ENCODE data around the gene GMDS. TPM values are rescaled to one million over a fixed set of nuclear protein-coding genes. Genes with fewer than 3 reads are reported as not detected.

Gene GMDS
- total and polyA plus RNA-seq, 2 experiments from 2014 or later, result 30.1 to 36.5 TPM

DNA sequence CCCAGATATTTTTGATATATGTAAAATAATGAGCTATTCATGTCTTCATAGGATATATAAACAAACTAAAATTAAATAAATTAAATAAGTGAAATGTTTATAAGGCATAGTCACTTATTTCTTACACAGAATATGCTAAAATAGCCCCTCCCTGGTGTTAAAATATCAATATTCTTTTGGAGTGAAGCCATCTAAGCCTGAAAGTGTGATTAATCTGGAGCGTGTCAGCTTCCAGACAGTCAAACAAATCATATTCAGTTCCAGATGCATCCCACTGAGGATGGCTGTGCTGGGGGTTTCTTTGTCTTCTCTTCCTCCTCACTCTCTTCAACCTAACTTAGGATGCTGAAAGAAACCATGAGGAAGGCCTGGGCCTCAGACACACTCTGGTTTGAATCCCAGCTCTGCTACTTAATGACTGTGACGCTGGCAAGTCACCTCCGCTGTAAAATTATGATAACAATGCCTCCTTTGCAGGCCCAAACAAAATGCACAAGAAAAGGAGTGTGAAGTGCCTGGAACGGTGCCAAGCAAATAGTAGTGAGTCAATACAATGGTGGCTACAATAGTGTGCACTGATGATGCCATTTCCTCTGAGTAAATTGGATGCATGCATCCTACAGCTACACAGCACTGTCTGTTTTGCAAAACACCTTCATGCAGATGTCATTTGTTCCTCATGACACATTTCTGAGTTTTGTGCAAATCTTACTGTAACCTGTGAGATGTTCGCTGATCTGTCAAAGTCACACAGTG is 474.3 kb downstream of the GMDS start:
- Histone ChIP-seq H3K79me2 (replicated peaks; ENCODE audit: insufficient read depth) (no peaks in the 10 kb centered on the region), H3K4me3 (no peak overlapping the region), H3K27ac (ENCODE audit: low read depth) (no peak overlapping the region), H4K20me1 (replicated peaks; ENCODE audit: insufficient read depth) (no peaks in the 10 kb centered on the region), H3K4me2 (no peak overlapping the region), H3K4me1 (ENCODE audit: insufficient read depth) (peaks cover 4% of the 10 kb centered on the region; the same call in 1 of the 2 replicates), H3K9me2 (ENCODE audit: insufficient read depth) (no peaks in the 10 kb centered on the region), H2AFZ (no peak overlapping the region), H3F3A (replicated peaks; ENCODE audit: low read depth) (no peaks in the 10 kb centered on the region), H3K36me3 (ENCODE audit: insufficient read depth) (no peaks in the 10 kb centered on the region), H3K27me3 (ENCODE audit: insufficient read depth) (no peaks in the 10 kb centered on the region)
- DNase-seq (ENCODE audit: low spot score) (no peak), ATAC-seq (no peak)
- Mint-ChIP-seq H3K4me3 (no peak overlapping the region), H3K9me3 (no peaks in the 10 kb centered on the region), H3K36me3 (ENCODE audit: low read depth) (no peaks in the 10 kb centered on the region), H3K27ac (no peak overlapping the region), H3K27me3 (ENCODE audit: insufficient read depth, low read depth, poor library complexity) (no peaks in the 10 kb centered on the region), H3K4me1 (peaks cover 3% of the 10 kb centered on the region; the same call in 1 of the 3 replicates)
- no peak for TF ChIP-seq EZH2phosphoT487 (IDR thresholded peaks at IDR 0.05; ENCODE audit: unreplicated experiment)
- TF ChIP-seq, protein P1, sequence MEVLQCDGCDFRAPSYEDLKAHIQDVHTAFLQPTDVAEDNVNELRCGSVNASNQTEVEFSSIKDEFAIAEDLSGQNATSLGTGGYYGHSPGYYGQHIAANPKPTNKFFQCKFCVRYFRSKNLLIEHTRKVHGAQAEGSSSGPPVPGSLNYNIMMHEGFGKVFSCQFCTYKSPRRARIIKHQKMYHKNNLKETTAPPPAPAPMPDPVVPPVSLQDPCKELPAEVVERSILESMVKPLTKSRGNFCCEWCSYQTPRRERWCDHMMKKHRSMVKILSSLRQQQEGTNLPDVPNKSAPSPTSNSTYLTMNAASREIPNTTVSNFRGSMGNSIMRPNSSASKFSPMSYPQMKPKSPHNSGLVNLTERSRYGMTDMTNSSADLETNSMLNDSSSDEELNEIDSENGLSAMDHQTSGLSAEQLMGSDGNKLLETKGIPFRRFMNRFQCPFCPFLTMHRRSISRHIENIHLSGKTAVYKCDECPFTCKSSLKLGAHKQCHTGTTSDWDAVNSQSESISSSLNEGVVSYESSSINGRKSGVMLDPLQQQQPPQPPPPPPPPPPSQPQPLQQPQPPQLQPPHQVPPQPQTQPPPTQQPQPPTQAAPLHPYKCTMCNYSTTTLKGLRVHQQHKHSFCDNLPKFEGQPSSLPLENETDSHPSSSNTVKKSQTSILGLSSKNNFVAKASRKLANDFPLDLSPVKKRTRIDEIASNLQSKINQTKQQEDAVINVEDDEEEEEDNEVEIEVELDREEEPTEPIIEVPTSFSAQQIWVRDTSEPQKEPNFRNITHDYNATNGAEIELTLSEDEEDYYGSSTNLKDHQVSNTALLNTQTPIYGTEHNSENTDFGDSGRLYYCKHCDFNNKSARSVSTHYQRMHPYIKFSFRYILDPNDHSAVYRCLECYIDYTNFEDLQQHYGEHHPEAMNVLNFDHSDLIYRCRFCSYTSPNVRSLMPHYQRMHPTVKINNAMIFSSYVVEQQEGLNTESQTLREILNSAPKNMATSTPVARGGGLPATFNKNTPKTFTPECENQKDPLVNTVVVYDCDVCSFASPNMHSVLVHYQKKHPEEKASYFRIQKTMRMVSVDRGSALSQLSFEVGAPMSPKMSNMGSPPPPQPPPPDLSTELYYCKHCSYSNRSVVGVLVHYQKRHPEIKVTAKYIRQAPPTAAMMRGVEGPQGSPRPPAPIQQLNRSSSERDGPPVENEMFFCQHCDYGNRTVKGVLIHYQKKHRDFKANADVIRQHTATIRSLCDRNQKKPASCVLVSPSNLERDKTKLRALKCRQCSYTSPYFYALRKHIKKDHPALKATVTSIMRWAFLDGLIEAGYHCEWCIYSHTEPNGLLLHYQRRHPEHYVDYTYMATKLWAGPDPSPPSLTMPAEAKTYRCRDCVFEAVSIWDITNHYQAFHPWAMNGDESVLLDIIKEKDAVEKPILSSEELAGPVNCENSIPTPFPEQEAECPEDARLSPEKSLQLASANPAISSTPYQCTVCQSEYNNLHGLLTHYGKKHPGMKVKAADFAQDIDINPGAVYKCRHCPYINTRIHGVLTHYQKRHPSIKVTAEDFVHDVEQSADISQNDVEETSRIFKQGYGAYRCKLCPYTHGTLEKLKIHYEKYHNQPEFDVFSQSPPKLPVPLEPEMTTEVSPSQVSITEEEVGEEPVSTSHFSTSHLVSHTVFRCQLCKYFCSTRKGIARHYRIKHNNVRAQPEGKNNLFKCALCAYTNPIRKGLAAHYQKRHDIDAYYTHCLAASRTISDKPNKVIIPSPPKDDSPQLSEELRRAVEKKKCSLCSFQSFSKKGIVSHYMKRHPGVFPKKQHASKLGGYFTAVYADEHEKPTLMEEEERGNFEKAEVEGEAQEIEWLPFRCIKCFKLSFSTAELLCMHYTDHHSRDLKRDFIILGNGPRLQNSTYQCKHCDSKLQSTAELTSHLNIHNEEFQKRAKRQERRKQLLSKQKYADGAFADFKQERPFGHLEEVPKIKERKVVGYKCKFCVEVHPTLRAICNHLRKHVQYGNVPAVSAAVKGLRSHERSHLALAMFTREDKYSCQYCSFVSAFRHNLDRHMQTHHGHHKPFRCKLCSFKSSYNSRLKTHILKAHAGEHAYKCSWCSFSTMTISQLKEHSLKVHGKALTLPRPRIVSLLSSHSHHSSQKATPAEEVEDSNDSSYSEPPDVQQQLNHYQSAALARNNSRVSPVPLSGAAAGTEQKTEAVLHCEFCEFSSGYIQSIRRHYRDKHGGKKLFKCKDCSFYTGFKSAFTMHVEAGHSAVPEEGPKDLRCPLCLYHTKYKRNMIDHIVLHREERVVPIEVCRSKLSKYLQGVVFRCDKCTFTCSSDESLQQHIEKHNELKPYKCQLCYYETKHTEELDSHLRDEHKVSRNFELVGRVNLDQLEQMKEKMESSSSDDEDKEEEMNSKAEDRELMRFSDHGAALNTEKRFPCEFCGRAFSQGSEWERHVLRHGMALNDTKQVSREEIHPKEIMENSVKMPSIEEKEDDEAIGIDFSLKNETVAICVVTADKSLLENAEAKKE (CRISPR knock-in tag; IDR thresholded peaks at IDR 0.05), result no peak
- TF ChIP-seq STAT1 (IDR thresholded peaks at IDR 0.05; ENCODE audit: unreplicated experiment), result no peak
- TF ChIP-seq JUNB (IDR thresholded peaks at IDR 0.05; ENCODE audit: unreplicated experiment), result no peak
- TF ChIP-seq, protein P2, sequence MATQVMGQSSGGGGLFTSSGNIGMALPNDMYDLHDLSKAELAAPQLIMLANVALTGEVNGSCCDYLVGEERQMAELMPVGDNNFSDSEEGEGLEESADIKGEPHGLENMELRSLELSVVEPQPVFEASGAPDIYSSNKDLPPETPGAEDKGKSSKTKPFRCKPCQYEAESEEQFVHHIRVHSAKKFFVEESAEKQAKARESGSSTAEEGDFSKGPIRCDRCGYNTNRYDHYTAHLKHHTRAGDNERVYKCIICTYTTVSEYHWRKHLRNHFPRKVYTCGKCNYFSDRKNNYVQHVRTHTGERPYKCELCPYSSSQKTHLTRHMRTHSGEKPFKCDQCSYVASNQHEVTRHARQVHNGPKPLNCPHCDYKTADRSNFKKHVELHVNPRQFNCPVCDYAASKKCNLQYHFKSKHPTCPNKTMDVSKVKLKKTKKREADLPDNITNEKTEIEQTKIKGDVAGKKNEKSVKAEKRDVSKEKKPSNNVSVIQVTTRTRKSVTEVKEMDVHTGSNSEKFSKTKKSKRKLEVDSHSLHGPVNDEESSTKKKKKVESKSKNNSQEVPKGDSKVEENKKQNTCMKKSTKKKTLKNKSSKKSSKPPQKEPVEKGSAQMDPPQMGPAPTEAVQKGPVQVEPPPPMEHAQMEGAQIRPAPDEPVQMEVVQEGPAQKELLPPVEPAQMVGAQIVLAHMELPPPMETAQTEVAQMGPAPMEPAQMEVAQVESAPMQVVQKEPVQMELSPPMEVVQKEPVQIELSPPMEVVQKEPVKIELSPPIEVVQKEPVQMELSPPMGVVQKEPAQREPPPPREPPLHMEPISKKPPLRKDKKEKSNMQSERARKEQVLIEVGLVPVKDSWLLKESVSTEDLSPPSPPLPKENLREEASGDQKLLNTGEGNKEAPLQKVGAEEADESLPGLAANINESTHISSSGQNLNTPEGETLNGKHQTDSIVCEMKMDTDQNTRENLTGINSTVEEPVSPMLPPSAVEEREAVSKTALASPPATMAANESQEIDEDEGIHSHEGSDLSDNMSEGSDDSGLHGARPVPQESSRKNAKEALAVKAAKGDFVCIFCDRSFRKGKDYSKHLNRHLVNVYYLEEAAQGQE (IDR thresholded peaks at IDR 0.05; ENCODE audit: unreplicated experiment), result no peak
- no peak for TF ChIP-seq EZH2 (IDR thresholded peaks at IDR 0.05; ENCODE audit: low read depth, unreplicated experiment)
- TF ChIP-seq, protein P3, sequence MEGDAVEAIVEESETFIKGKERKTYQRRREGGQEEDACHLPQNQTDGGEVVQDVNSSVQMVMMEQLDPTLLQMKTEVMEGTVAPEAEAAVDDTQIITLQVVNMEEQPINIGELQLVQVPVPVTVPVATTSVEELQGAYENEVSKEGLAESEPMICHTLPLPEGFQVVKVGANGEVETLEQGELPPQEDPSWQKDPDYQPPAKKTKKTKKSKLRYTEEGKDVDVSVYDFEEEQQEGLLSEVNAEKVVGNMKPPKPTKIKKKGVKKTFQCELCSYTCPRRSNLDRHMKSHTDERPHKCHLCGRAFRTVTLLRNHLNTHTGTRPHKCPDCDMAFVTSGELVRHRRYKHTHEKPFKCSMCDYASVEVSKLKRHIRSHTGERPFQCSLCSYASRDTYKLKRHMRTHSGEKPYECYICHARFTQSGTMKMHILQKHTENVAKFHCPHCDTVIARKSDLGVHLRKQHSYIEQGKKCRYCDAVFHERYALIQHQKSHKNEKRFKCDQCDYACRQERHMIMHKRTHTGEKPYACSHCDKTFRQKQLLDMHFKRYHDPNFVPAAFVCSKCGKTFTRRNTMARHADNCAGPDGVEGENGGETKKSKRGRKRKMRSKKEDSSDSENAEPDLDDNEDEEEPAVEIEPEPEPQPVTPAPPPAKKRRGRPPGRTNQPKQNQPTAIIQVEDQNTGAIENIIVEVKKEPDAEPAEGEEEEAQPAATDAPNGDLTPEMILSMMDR (conservative IDR thresholded peaks at IDR 0.05; ENCODE audit: low read depth in 2 of 2), result no peak
- TF ChIP-seq, protein P4, sequence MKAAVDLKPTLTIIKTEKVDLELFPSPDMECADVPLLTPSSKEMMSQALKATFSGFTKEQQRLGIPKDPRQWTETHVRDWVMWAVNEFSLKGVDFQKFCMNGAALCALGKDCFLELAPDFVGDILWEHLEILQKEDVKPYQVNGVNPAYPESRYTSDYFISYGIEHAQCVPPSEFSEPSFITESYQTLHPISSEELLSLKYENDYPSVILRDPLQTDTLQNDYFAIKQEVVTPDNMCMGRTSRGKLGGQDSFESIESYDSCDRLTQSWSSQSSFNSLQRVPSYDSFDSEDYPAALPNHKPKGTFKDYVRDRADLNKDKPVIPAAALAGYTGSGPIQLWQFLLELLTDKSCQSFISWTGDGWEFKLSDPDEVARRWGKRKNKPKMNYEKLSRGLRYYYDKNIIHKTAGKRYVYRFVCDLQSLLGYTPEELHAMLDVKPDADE (IDR thresholded peaks at IDR 0.05), result no peak
- no peak for TF ChIP-seq ZNF331 (CRISPR knock-in tag; IDR thresholded peaks at IDR 0.05; ENCODE audit: low read depth)
- no peak for TF ChIP-seq POLR2AphosphoS5 (IDR thresholded peaks at IDR 0.05; ENCODE audit: low read depth)
- no peak for TF ChIP-seq ZNF114 (CRISPR knock-in tag; IDR thresholded peaks at IDR 0.05)
- no peak for TF ChIP-seq NANOG (IDR thresholded peaks at IDR 0.05; ENCODE audit: borderline replicate concordance)
- no peak for TF ChIP-seq CREB1 (CRISPR knock-in tag; IDR thresholded peaks at IDR 0.05; ENCODE audit: low read depth)
